ENCODE measurements around the gene PRKRA.

GRCh38 chr2:178427458-178427857 lies 23.5 kb downstream of the PRKRA start:
- TF ChIP-seq POLR2AphosphoS5 (IDR thresholded peaks at IDR 0.05) (no peak), CTCF (IDR thresholded peaks at IDR 0.05; ENCODE audit: poor library complexity, severe bottlenecking) (no peak), TAF1 (IDR thresholded peaks at IDR 0.05; ENCODE audit: low read depth) (no peak), EP300 (conservative IDR thresholded peaks at IDR 0.05; ENCODE audit: poor library complexity, severe bottlenecking) (no peak), RAD21 (conservative IDR thresholded peaks at IDR 0.05) (no peak), EZH2 (IDR thresholded peaks at IDR 0.05; ENCODE audit: borderline replicate concordance, insufficient read depth, low read length, poor library complexity, severe bottlenecking) (no peak), MXI1 (conservative IDR thresholded peaks at IDR 0.05; ENCODE audit: poor library complexity, severe bottlenecking) (no peak)
- TF ChIP-seq, protein P1, sequence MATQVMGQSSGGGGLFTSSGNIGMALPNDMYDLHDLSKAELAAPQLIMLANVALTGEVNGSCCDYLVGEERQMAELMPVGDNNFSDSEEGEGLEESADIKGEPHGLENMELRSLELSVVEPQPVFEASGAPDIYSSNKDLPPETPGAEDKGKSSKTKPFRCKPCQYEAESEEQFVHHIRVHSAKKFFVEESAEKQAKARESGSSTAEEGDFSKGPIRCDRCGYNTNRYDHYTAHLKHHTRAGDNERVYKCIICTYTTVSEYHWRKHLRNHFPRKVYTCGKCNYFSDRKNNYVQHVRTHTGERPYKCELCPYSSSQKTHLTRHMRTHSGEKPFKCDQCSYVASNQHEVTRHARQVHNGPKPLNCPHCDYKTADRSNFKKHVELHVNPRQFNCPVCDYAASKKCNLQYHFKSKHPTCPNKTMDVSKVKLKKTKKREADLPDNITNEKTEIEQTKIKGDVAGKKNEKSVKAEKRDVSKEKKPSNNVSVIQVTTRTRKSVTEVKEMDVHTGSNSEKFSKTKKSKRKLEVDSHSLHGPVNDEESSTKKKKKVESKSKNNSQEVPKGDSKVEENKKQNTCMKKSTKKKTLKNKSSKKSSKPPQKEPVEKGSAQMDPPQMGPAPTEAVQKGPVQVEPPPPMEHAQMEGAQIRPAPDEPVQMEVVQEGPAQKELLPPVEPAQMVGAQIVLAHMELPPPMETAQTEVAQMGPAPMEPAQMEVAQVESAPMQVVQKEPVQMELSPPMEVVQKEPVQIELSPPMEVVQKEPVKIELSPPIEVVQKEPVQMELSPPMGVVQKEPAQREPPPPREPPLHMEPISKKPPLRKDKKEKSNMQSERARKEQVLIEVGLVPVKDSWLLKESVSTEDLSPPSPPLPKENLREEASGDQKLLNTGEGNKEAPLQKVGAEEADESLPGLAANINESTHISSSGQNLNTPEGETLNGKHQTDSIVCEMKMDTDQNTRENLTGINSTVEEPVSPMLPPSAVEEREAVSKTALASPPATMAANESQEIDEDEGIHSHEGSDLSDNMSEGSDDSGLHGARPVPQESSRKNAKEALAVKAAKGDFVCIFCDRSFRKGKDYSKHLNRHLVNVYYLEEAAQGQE (IDR thresholded peaks at IDR 0.05; ENCODE audit: borderline replicate concordance), result no peak
